GM12875 (cell line): ENCODE results near the gene SYCP2.

Experiments used
- H3K4me3 ChIP-seq: one replicate; pipeline ENCODE4 v1.5.1; 2011; ENCODE audit warnings: low read depth, low read length, control low read depth
- CTCF ChIP-seq: IDR thresholded peaks from 2 replicates; pipeline ENCODE4 v1.5.1; 2011; ENCODE audit warnings: low read depth, mild to moderate bottlenecking, control low read depth, inconsistent platforms, low read length, moderate library complexity, borderline replicate concordance; ENCODE audit not compliant: insufficient read depth

SYCP2 gene

GRCh38 chr20:59954718-59955117, 21.3 kb upstream of the SYCP2 start:
- no peak for TF ChIP-seq CTCF
- H3K4me3 ChIP-seq, result no peak overlapping the region

GRCh38 chr20:59949911-59950310, 16.5 kb upstream of the SYCP2 start:
- no peak overlapping the region for H3K4me3 ChIP-seq
- no peak for TF ChIP-seq CTCF

GRCh38 chr20:59948828-59949720, 15.6 kb upstream of the SYCP2 start:
- H3K4me3 ChIP-seq, result no peak overlapping the region

GRCh38 chr20:59948212-59948611, 14.8 kb upstream of the SYCP2 start:
- no peak for TF ChIP-seq CTCF

More at GRCh38 chr20:59948828-59949720, 15.6 kb upstream of the SYCP2 start:
- peak; percentile 28; the same call in 1 of the 2 replicates for TF ChIP-seq CTCF

GRCh38 chr20:59947376-59947775, 13.9 kb upstream of the SYCP2 start:
- H3K4me3 ChIP-seq, result no peak overlapping the region
- TF ChIP-seq CTCF, result no peak

More at GRCh38 chr20:59948212-59948611, 14.8 kb upstream of the SYCP2 start:
- no peak overlapping the region for H3K4me3 ChIP-seq

- TF ChIP-seq CTCF, result no peak
- no peak overlapping the region for H3K4me3 ChIP-seq
Observed at GRCh38 chr20:59945731-59946130, 12.3 kb upstream of the SYCP2 start.

GRCh38 chr20:59945175-59945574, 11.7 kb upstream of the SYCP2 start:
- H3K4me3 ChIP-seq, result no peak overlapping the region
- TF ChIP-seq CTCF, result no peak
